GM12892 (cell line): ENCODE results near the gene HNF4A.

Source experiments
- POLR2A ChIP-seq: IDR thresholded peaks from 2 replicates; pipeline ENCODE4 v1.6.1; 2011; ENCODE audit warnings: low read depth, low read length, control low read depth
- POLR2AphosphoS5 ChIP-seq: IDR thresholded peaks from 2 replicates; pipeline ENCODE4 v1.6.1; 2011; ENCODE audit warnings: low read depth, low read length, control low read depth
- TAF1 ChIP-seq: IDR thresholded peaks from 2 replicates; pipeline ENCODE4 v1.6.1; 2011; ENCODE audit warnings: low read depth, mild to moderate bottlenecking, control low read depth, low read length, borderline replicate concordance

- no peak for TF ChIP-seq POLR2A
- no peak for TF ChIP-seq POLR2AphosphoS5
- no peak for TF ChIP-seq TAF1
Measured at GRCh38 chr20:44442298-44443070, 87.0 kb downstream of the HNF4A start.
